HepG2 (cell line): ENCODE data around the gene JMJD8. TPM values are rescaled to one million over a fixed set of nuclear protein-coding genes. Genes with fewer than 3 reads are reported as not detected.

Source experiments
- ARID5B ChIP-seq: IDR thresholded peaks from 2 replicates; pipeline ENCODE4 v1.4.0; 2020; ENCODE audit warnings: mild to moderate bottlenecking, missing genetic modification reagents
- FOXC1 ChIP-seq: sonication (generic); formaldehyde crosslinking; IDR thresholded peaks from 2 replicates; pipeline ENCODE4 v1.8.0; 2022; ENCODE audit warnings: mild to moderate bottlenecking, missing genetic modification reagents, borderline replicate concordance
- HMG20A ChIP-seq: IDR thresholded peaks from 2 replicates; pipeline ENCODE4 v1.6.1; 2016; ENCODE audit warnings: borderline replicate concordance
- HNRNPL ChIP-seq: fragments of 200-400 bp; formaldehyde crosslinking; IDR thresholded peaks from 2 replicates; pipeline ENCODE4 v1.6.1; 2017; ENCODE audit warnings: mild to moderate bottlenecking, low read depth, low read length
- HOXA9 ChIP-seq: sonication (generic); formaldehyde crosslinking; IDR thresholded peaks from 2 replicates; pipeline ENCODE4 v1.8.1; 2022; ENCODE audit warnings: missing genetic modification reagents, mild to moderate bottlenecking, moderate library complexity, borderline replicate concordance
- KLF16 ChIP-seq, 2 experiments: sonication (generic) in 1 of 2; formaldehyde crosslinking in 1 of 2; IDR thresholded peaks; 2 replicates each; pipeline versions ENCODE4 v1.6.1 to v1.8.0; 2016 to 2023; ENCODE audit warnings: missing genetic modification reagents in 2 of 2, missing compliant biosample characterization in 1 of 2
- LCORL ChIP-seq, 2 experiments: fragments of 450-650 bp in 1 of 2; sonication (generic) in 1 of 2; formaldehyde crosslinking in 1 of 2; IDR thresholded peaks; 2 replicates each; pipeline versions ENCODE4 v1.5.0 to v1.6.1; 2017 to 2020; ENCODE audit warnings: antibody characterized with exemption in 1 of 2, missing genetic modification reagents in 1 of 2
- MAX ChIP-seq: IDR thresholded peaks from 2 replicates; pipeline ENCODE4 v1.6.1; 2012; ENCODE audit warnings: inconsistent platforms
- NCOA2 ChIP-seq: sonication (generic); formaldehyde crosslinking; IDR thresholded peaks from 2 replicates; pipeline ENCODE4 v1.8.0; 2022; ENCODE audit warnings: inconsistent platforms
- NPAS2 ChIP-seq: sonication (generic); formaldehyde crosslinking; IDR thresholded peaks from 2 replicates; pipeline ENCODE4 v1.8.0; 2022; ENCODE audit warnings: mild to moderate bottlenecking, missing genetic modification reagents, borderline replicate concordance
- PAX8 ChIP-seq: sonication (generic); formaldehyde crosslinking; IDR thresholded peaks from 2 replicates; pipeline ENCODE4 v1.8.0; 2022; ENCODE audit warnings: mild to moderate bottlenecking, missing genetic modification reagents, borderline replicate concordance
- REPIN1 ChIP-seq: sonication (generic); formaldehyde crosslinking; IDR thresholded peaks from 2 replicates; pipeline ENCODE4 v1.8.0; 2022; ENCODE audit warnings: missing genetic modification reagents, low read depth, mild to moderate bottlenecking, borderline replicate concordance
- SKI ChIP-seq: fragments of 450-650 bp; IDR thresholded peaks from one replicate; pipeline ENCODE4 v1.6.1; 2018; ENCODE audit warnings: mild to moderate bottlenecking; ENCODE audit not compliant: partially characterized antibody
- SNAI1 ChIP-seq: sonication (generic); formaldehyde crosslinking; IDR thresholded peaks from 2 replicates; pipeline ENCODE4 v1.5.0; 2020; ENCODE audit warnings: mild to moderate bottlenecking, missing genetic modification reagents, borderline replicate concordance
- THAP11 ChIP-seq: IDR thresholded peaks from 2 replicates; pipeline ENCODE4 v1.6.1; 2016; ENCODE audit warnings: missing biosample characterization, missing genetic modification reagents
- ZBTB33 ChIP-seq: sonication (generic); formaldehyde crosslinking; IDR thresholded peaks from 2 replicates; pipeline ENCODE4 v1.4.0; 2020; ENCODE audit warnings: missing genetic modification reagents
- ZNF276 ChIP-seq: sonication (generic); formaldehyde crosslinking; IDR thresholded peaks from 2 replicates; pipeline ENCODE4 v1.4.0; 2020; ENCODE audit warnings: mild to moderate bottlenecking, low read depth, missing genetic modification reagents
- ZNF30 ChIP-seq: sonication (generic); formaldehyde crosslinking; IDR thresholded peaks from 2 replicates; pipeline ENCODE4 v1.5.0; 2020; ENCODE audit warnings: mild to moderate bottlenecking, missing genetic modification reagents
- ZNF431 ChIP-seq: sonication (generic); formaldehyde crosslinking; IDR thresholded peaks from 2 replicates; pipeline ENCODE4 v1.9.0; 2022; ENCODE audit warnings: missing genetic modification reagents, low read depth, mild to moderate bottlenecking, borderline replicate concordance
- ZNF577 ChIP-seq: sonication (generic); formaldehyde crosslinking; IDR thresholded peaks from 2 replicates; pipeline ENCODE4 v1.4.0; 2020; ENCODE audit warnings: mild to moderate bottlenecking, low read depth, missing genetic modification reagents, borderline replicate concordance
- ZNF598 ChIP-seq: sonication (generic); formaldehyde crosslinking; IDR thresholded peaks from 2 replicates; pipeline ENCODE4 v1.5.1; 2020; ENCODE audit warnings: mild to moderate bottlenecking, missing genetic modification reagents, borderline replicate concordance
- ZNF616 ChIP-seq: sonication (generic); formaldehyde crosslinking; IDR thresholded peaks from 2 replicates; pipeline ENCODE4 v1.5.0; 2020; ENCODE audit warnings: low read depth, mild to moderate bottlenecking, missing genetic modification reagents
- ZNF747 ChIP-seq: sonication (generic); formaldehyde crosslinking; IDR thresholded peaks from 2 replicates; pipeline ENCODE4 v1.8.1; 2023; ENCODE audit warnings: missing genetic modification reagents, mild to moderate bottlenecking, borderline replicate concordance
- polyA plus RNA-seq, 8 experiments: library from polyadenylated mRNA; depleted of rRNA in 3 of 8; stranded (reverse) in 7 of 8; unstranded in 1 of 8; fragments of >200 nt; fragmentation: Illumina TruSeq in 4 of 8; extraction: Trizol in 4 of 8; gene quantifications; 2 replicates each; pipeline versions ENCODE4 v1.2.1 to v1.2.3, GENCODE V29; 2011 to 2016; ENCODE audit warnings: low read depth in 4 of 8, missing spikeins in 1 of 8, mixed read lengths in 1 of 8; ENCODE audit not compliant: insufficient read depth in 1 of 8
- total RNA-seq, 5 experiments: library from RNA; depleted of rRNA; stranded (reverse); fragments of >200 nt; fragmentation: Illumina TruSeq; extraction: Trizol; gene quantifications; 2 replicates each; pipeline ENCODE4 v1.2.3, GENCODE V29; 2016; ENCODE audit warnings: low read depth in 1 of 5

The JMJD8 gene
- total and polyA plus RNA-seq, 2 of the 13 experiments (the other 11 are each of a cell fraction or from before 2014, with no cell fraction given), result 2.6 to 11.8 TPM

GRCh38 chr16:654034-654433 lies 30.1 kb downstream of the JMJD8 start (continued):
- no peak for TF ChIP-seq REPIN1 (CRISPR knock-in tag)
- no peak for TF ChIP-seq SKI
- peak; percentile 20; the same call in 1 of the 2 replicates for TF ChIP-seq THAP11 (CRISPR knock-in tag)
- no peak for TF ChIP-seq ZNF431 (CRISPR knock-in tag)
- no peak for TF ChIP-seq ZNF30
- TF ChIP-seq KLF16 (CRISPR knock-in tag; IDR thresholded peaks at IDR 0.05), result no peak
- TF ChIP-seq HNRNPL, result 0 out of 2 replicates have a peak, but pooled peaks have one; percentile 73
- TF ChIP-seq ARID5B (CRISPR knock-in tag), result peak; percentile 35; the same call in 1 of the 2 replicates
- TF ChIP-seq ZNF276, result no peak
- TF ChIP-seq ZNF616, result no peak
- TF ChIP-seq HMG20A (CRISPR knock-in tag), result peak; percentile 19; the same call in 1 of the 2 replicates
- no peak for TF ChIP-seq FOXC1
- peak; percentile 37; the same call in 1 of the 2 replicates for TF ChIP-seq MAX
- no peak for TF ChIP-seq LCORL (IDR thresholded peaks at IDR 0.05)
- 0 out of 2 replicates have a peak, but pooled peaks have one; percentile 44 for TF ChIP-seq LCORL (CRISPR knock-in tag; IDR thresholded peaks at IDR 0.05)
- no peak for TF ChIP-seq PAX8 (CRISPR knock-in tag)
- TF ChIP-seq ZNF747 (CRISPR knock-in tag), result no peak
- TF ChIP-seq SNAI1, result no peak
- no peak for TF ChIP-seq NPAS2
- no peak for TF ChIP-seq ZNF577 (CRISPR knock-in tag)
- TF ChIP-seq ZNF598 (CRISPR knock-in tag), result no peak
- TF ChIP-seq ZBTB33 (CRISPR knock-in tag), result peak; percentile 71
- peak; percentile 32; the same call in 1 of the 2 replicates for TF ChIP-seq NCOA2
- TF ChIP-seq HOXA9 (CRISPR knock-in tag), result no peak
